Liver (tissue), 9 donors: ENCODE data around the gene PACSIN2. TPM values are rescaled to one million over a fixed set of nuclear protein-coding genes. Genes with fewer than 3 reads are reported as not detected.
"Not testable (repeated sequence)": the region's sequence is repeated elsewhere in the genome, so short reads cannot be mapped to it uniquely, and the experiment has no call there.

Source experiments
- DNase-seq: peaks from one replicate; pipeline ENCODE4 v3.0.0-alpha.2; 2017; ENCODE audit warnings: low spot score
- H3K27ac ChIP-seq, 2 donors: one replicate each; pipeline ENCODE4 v1.7.0; 2013; ENCODE audit warnings: inconsistent platforms in 2 of 2, low read length in 2 of 2, control low read depth in 1 of 2, low read depth in 1 of 2, mild to moderate bottlenecking in 1 of 2
- H3K27me3 ChIP-seq, 4 donors: one replicate each; pipeline versions ENCODE4 v1.6.1 to v1.7.0; 2013; ENCODE audit warnings: low read length in 3 of 4, inconsistent platforms in 1 of 4, mild to moderate bottlenecking in 1 of 4, moderate library complexity in 1 of 4; ENCODE audit not compliant: control insufficient read depth in 4 of 4, insufficient read depth in 4 of 4
- H3K36me3 ChIP-seq, 4 donors: one replicate each; pipeline versions ENCODE4 v1.6.1 to v1.7.0; 2013; ENCODE audit warnings: low read length in 3 of 4, mild to moderate bottlenecking in 3 of 4, low read depth in 1 of 4, moderate library complexity in 1 of 4; ENCODE audit not compliant: control insufficient read depth in 4 of 4, insufficient read depth in 3 of 4
- H3K4me1 ChIP-seq, 4 donors: one replicate each; pipeline versions ENCODE4 v1.6.1 to v1.7.0; 2013; ENCODE audit warnings: low read length in 3 of 4, mild to moderate bottlenecking in 3 of 4, moderate library complexity in 1 of 4; ENCODE audit not compliant: control insufficient read depth in 4 of 4, insufficient read depth in 4 of 4
- H3K4me3 ChIP-seq, 3 donors: one replicate each; pipeline versions ENCODE4 v1.6.1 to v1.7.0; 2013; ENCODE audit warnings: low read length in 3 of 3, control low read depth in 1 of 3, low read depth in 1 of 3, mild to moderate bottlenecking in 1 of 3
- H3K9ac ChIP-seq, 2 donors: one replicate each; pipeline ENCODE4 v1.7.0; 2013; ENCODE audit warnings: low read length in 2 of 2, mild to moderate bottlenecking in 2 of 2, moderate library complexity in 2 of 2, control low read depth in 1 of 2, low read depth in 1 of 2
- H3K9me3 ChIP-seq, 4 donors: one replicate each; pipeline versions ENCODE4 v1.6.1 to v1.7.0; 2013; ENCODE audit warnings: low read length in 3 of 4; ENCODE audit not compliant: control insufficient read depth in 4 of 4
- EGR1 ChIP-seq, 2 donors: IDR thresholded peaks; 2 replicates each; pipeline ENCODE4 v1.6.1; 2016 to 2018; ENCODE audit warnings: antibody characterized with exemption in 2 of 2, low read depth in 2 of 2
- FOXA1 ChIP-seq: IDR thresholded peaks from 2 replicates; pipeline ENCODE4 v1.6.1; 2016; ENCODE audit warnings: antibody characterized with exemption
- FOXA2 ChIP-seq: IDR thresholded peaks from 2 replicates; pipeline ENCODE4 v1.6.1; 2016; ENCODE audit warnings: antibody characterized with exemption
- GABPA ChIP-seq, 2 donors: IDR thresholded peaks in 1 of 2; conservative IDR thresholded peaks in 1 of 2; 2 replicates each; pipeline ENCODE4 v1.6.1; 2016; ENCODE audit warnings: antibody characterized with exemption in 2 of 2, mild to moderate bottlenecking in 1 of 2, moderate library complexity in 1 of 2
- HNF4A ChIP-seq, 2 donors: conservative IDR thresholded peaks; 2 replicates each; pipeline ENCODE4 v1.6.1; 2016; ENCODE audit warnings: antibody characterized with exemption in 2 of 2, mild to moderate bottlenecking in 2 of 2
- HNF4G ChIP-seq: IDR thresholded peaks from 2 replicates; pipeline ENCODE4 v1.6.1; 2016; ENCODE audit warnings: antibody characterized with exemption
- JUND ChIP-seq, 2 donors: IDR thresholded peaks; 2 replicates each; pipeline ENCODE4 v1.6.1; 2016; ENCODE audit warnings: antibody characterized with exemption in 2 of 2
- MAX ChIP-seq: IDR thresholded peaks from 2 replicates; pipeline ENCODE4 v1.6.1; 2016; ENCODE audit warnings: antibody characterized with exemption
- NR2F2 ChIP-seq: IDR thresholded peaks from 2 replicates; pipeline ENCODE4 v1.6.1; 2016; ENCODE audit warnings: antibody characterized with exemption
- RAD21 ChIP-seq, 2 donors: IDR thresholded peaks; 2 replicates each; pipeline ENCODE4 v1.6.1; 2016; ENCODE audit warnings: antibody characterized with exemption in 2 of 2, mild to moderate bottlenecking in 2 of 2
- RXRA ChIP-seq, 2 donors: IDR thresholded peaks; 2 replicates each; pipeline ENCODE4 v1.6.1; 2017 to 2018; ENCODE audit warnings: antibody characterized with exemption in 2 of 2, mild to moderate bottlenecking in 1 of 2
- SP1 ChIP-seq: IDR thresholded peaks from 2 replicates; pipeline ENCODE4 v1.6.1; 2018; ENCODE audit warnings: antibody characterized with exemption, mild to moderate bottlenecking
- TAF1 ChIP-seq: conservative IDR thresholded peaks from 2 replicates; pipeline ENCODE4 v1.6.1; 2016; ENCODE audit warnings: antibody characterized with exemption, mild to moderate bottlenecking
- YY1 ChIP-seq: IDR thresholded peaks from 2 replicates; pipeline ENCODE4 v1.6.1; 2016; ENCODE audit warnings: antibody characterized with exemption, mild to moderate bottlenecking
- WGBS: extraction: QIAGEN DNeasy Blood & Tissue Kit; methylation state at CpG from one replicate; pipeline ENCODE4 v1.1.7; 2013; 5-methylcytosine and 5-hydroxymethylcytosine counted together
- polyA plus RNA-seq, 2 donors: library from polyadenylated mRNA; stranded (reverse) in 1 of 2; unstranded in 1 of 2; fragments of 200-250 nt in 1 of 2; fragments of >200 nt in 1 of 2; fragmentation: Nextera tagmentation in 1 of 2; extraction: Ambion mirVana in 1 of 2; gene quantifications; one replicate each; pipeline versions ENCODE4 v1.2.1 to v1.2.3, GENCODE V29; 2013 to 2015
- total RNA-seq, 2 donors: library from RNA; depleted of rRNA; stranded (reverse); fragments of >200 nt; gene quantifications; one replicate each; pipeline ENCODE4 v1.2.3, GENCODE V29; 2014
- TF ChIP-seq, protein P1 (sequence below): IDR thresholded peaks from 2 replicates; pipeline ENCODE4 v1.6.1; 2016; ENCODE audit warnings: antibody characterized with exemption
- TF ChIP-seq, protein P2 (sequence below): fragments of 150-350 bp; IDR thresholded peaks from 2 replicates; pipeline ENCODE4 v1.5.1; 2017; ENCODE audit warnings: improper control_type of control experiment, low read depth, low read length; ENCODE audit not compliant: missing input control
- TF ChIP-seq, protein P3 (sequence below): IDR thresholded peaks from 2 replicates; pipeline ENCODE4 v1.6.1; 2016; ENCODE audit warnings: antibody characterized with exemption
- donor health status: healthy.
- donor health status: healthy.
- donor health status: healthy.
- donor health status: healthy.
- donor health status: healthy.

The PACSIN2 gene
- total and polyA plus RNA-seq, 4 donors: 9.1 to 31.4 (median 17.0) TPM

- TF ChIP-seq FOXA2: peak; percentile 79
- TF ChIP-seq RXRA (IDR thresholded peaks at IDR 0.05): peak in 1 of 2 donors; percentile 59
- peak; percentile 23 to 38 for TF ChIP-seq RAD21 (IDR thresholded peaks at IDR 0.05)
- peak in 1 of 2 donors; percentile 53 for TF ChIP-seq JUND (IDR thresholded peaks at IDR 0.05)
- TF ChIP-seq, protein P1, sequence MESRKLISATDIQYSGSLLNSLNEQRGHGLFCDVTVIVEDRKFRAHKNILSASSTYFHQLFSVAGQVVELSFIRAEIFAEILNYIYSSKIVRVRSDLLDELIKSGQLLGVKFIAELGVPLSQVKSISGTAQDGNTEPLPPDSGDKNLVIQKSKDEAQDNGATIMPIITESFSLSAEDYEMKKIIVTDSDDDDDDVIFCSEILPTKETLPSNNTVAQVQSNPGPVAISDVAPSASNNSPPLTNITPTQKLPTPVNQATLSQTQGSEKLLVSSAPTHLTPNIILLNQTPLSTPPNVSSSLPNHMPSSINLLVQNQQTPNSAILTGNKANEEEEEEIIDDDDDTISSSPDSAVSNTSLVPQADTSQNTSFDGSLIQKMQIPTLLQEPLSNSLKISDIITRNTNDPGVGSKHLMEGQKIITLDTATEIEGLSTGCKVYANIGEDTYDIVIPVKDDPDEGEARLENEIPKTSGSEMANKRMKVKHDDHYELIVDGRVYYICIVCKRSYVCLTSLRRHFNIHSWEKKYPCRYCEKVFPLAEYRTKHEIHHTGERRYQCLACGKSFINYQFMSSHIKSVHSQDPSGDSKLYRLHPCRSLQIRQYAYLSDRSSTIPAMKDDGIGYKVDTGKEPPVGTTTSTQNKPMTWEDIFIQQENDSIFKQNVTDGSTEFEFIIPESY: no peak
- no peak for TF ChIP-seq MAX
- TF ChIP-seq, protein P2, sequence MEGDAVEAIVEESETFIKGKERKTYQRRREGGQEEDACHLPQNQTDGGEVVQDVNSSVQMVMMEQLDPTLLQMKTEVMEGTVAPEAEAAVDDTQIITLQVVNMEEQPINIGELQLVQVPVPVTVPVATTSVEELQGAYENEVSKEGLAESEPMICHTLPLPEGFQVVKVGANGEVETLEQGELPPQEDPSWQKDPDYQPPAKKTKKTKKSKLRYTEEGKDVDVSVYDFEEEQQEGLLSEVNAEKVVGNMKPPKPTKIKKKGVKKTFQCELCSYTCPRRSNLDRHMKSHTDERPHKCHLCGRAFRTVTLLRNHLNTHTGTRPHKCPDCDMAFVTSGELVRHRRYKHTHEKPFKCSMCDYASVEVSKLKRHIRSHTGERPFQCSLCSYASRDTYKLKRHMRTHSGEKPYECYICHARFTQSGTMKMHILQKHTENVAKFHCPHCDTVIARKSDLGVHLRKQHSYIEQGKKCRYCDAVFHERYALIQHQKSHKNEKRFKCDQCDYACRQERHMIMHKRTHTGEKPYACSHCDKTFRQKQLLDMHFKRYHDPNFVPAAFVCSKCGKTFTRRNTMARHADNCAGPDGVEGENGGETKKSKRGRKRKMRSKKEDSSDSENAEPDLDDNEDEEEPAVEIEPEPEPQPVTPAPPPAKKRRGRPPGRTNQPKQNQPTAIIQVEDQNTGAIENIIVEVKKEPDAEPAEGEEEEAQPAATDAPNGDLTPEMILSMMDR: no peak
- no peak for TF ChIP-seq NR2F2
- TF ChIP-seq EGR1 (IDR thresholded peaks at IDR 0.05; ENCODE audit: low read depth in 2 of 2): no peak
- no peak for TF ChIP-seq TAF1
- no peak for TF ChIP-seq SP1
- TF ChIP-seq HNF4G: no peak
- TF ChIP-seq FOXA1: peak; percentile 32
- TF ChIP-seq YY1: peak; percentile 44
- peak in 1 of 2 donors; percentile 24 for TF ChIP-seq GABPA (IDR thresholded peaks at IDR 0.05 in 1 of 2, conservative IDR thresholded peaks at IDR 0.05 in 1 of 2)
- TF ChIP-seq, protein P3, sequence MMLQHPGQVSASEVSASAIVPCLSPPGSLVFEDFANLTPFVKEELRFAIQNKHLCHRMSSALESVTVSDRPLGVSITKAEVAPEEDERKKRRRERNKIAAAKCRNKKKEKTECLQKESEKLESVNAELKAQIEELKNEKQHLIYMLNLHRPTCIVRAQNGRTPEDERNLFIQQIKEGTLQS: no peak
- peak; percentile 54 to 66 for TF ChIP-seq HNF4A (conservative IDR thresholded peaks at IDR 0.05)
- no peak overlapping the region for H3K4me3 ChIP-seq
- WGBS: 57% methylated on average over 10 of the region's 10 CpGs
- H3K9me3 ChIP-seq: no peaks in the 10 kb centered on the region
- peak overlapping the region in 1 of 2 donors; percentile 58 for H3K9ac ChIP-seq
- H3K36me3 ChIP-seq: no peaks in the 10 kb centered on the region
- no peak for DNase-seq
- peak overlapping the region; percentile 84 to 90 for H3K27ac ChIP-seq
- H3K4me1 ChIP-seq: peaks cover 0 to 14% (median 11%) of the 10 kb centered on the region in 4 donors
- no peaks in the 10 kb centered on the region for H3K27me3 ChIP-seq
Observed at GRCh38 chr22:42972649-42973535, 42.1 kb downstream of the PACSIN2 start.

DNA sequence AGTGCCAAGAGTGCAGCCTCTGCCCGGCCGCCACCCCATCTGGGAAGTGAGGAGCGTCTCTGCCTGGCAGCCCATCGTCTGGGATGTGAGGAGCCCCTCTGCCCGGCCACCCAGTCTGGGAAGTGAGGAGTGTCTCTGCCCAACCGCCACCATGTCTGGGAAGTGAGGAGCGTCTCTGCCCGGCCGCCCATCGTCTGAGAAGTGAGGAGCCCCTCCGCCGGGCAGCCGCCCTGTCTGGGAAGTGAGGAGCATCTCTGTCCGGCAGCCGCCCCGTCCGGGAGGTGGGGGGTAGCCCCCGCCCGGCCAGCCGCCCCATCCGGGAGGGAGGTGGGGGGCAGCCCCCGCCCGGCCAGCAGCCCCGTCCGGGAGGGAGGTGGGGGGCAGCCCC lies 43.5 kb downstream of the PACSIN2 start:
- not testable (repeated sequence) for H3K9ac ChIP-seq, H3K36me3 ChIP-seq, H3K27me3 ChIP-seq, H3K27ac ChIP-seq, DNase-seq, H3K4me3 ChIP-seq, H3K9me3 ChIP-seq
- peaks cover 0 to 14% (median 11%) of the 10 kb centered on the region in 4 donors for H3K4me1 ChIP-seq
- 96% methylated on average over 25 of the region's 25 CpGs for WGBS
